ENCODE measurements around the gene ELOVL5.
"Not testable (repeated sequence)": the region's sequence is repeated elsewhere in the genome, so short reads cannot be mapped to it uniquely, and the experiment has no call there.

ELOVL5 gene

DNA sequence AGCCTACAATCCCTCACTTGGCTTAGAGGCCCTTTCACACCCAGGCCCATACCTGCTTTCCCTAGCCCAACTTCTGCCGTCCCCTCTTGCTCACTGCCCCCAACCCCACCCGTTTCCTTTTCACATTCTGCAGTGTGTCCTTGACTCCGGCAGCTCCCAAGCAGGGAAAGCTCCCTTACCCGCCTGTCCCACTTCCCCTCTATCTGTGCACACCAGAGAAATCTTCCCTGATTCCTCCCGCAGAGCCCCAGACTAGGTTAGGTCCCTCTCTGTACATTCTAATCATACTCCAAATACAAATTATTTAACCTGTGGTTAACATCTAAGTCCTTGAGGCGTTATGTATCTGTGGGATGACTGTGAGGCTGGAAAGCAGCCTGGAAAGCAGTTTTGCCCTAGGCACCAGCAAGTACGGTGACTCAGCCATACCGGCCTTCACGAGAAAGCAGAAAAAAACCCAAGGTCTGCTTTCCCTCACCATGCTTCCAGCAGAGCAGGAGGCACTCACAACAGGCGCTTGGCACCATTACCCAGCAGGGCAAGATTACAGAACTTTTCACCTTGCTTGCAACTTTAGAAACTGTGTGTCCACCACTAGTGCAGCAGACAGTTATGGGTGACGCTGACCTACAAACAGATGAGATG, 22.3 kb downstream of the ELOVL5 start:
- no peak for DNase-seq

DNA sequence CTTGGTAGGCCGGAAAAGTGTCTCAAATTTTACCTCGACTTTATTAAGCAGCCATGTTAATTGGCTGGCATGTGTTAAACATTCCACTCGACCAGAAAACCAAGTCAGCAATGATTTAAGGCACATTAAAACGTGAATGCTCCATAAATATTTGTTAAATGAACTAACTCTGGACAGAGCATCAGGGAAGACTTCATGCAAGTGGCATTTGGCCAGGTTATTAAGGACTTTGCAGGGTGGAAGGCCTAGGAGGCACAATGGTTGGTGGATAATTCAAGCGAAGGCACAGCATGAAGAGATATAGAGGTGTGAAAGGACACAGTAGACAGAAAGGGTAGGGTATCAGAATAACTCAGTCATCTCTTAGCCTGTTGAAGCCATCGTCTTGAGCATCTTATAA, 23.0 kb downstream of the ELOVL5 start:
- DNase-seq, result no peak

- no peak for DNase-seq
These were observed 26.3 kb downstream of the ELOVL5 start for GRCh38 chr6:53322188-53323029.

DNA sequence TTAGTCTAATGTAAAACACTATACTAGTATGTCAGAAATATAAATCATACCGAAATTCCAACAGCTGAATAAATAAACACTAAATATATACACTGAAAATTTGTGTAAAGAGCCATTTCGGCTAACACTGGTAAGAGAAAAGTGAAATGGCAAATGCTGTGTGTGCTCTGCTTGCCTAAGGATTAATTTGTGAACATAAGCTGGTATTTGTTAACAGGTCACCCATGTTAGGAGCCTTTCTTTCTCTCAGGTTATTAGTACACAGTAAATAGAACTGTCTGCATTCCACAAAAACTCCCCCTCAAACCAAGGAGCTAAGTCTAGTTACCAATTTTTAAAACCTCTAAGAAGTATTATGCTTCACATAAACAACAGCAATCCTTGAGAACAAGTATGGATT, 27.0 kb downstream of the ELOVL5 start:
- no peak for DNase-seq

- DNase-seq, result no peak
These were observed 27.8 kb downstream of the ELOVL5 start for GRCh38 chr6:53320964-53321363.

GRCh38 chr6:53318429-53318828, 30.3 kb downstream of the ELOVL5 start:
- no peak for DNase-seq

DNA sequence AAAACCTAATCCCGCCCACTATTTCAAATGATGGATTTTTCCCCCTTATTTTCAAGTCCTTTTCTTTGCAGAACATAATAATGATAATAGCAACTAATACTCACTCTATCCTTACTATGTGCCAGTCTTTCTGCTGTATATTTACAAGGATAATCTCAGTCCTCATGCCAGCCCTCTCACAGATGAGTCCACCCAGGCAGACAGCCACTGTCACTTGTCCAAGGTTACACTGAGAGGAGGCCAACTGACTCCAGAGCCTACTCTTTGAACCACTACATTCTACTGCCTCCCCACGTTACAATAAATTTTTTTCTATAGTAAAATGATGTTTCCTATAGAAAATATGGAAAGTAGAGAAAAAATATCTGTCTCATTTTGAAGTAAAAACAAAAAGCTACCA, 30.9 kb downstream of the ELOVL5 start:
- DNase-seq, result no peak

- not testable (repeated sequence) for DNase-seq
These were observed 31.5 kb downstream of the ELOVL5 start for GRCh38 chr6:53317299-53317698.

DNA sequence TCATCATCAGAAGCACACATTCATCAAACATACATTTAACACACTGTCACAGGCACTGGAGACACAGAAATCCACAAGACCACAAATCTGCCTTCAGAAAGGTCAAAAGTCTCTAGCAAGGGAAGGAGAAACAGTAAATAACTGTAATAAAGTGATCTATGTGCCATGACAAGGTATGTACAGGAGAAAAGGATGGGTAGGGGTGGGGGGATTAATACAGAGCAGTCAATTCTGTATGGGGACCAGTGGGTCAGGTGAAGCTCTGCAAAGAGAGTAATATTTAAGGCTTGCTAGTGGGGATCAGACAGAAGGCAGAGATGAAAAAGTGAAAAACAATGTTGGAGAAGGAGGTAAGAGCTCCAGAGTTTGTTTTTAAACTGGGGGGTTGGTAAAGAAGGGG, 32.6 kb downstream of the ELOVL5 start:
- no peak for DNase-seq

DNA sequence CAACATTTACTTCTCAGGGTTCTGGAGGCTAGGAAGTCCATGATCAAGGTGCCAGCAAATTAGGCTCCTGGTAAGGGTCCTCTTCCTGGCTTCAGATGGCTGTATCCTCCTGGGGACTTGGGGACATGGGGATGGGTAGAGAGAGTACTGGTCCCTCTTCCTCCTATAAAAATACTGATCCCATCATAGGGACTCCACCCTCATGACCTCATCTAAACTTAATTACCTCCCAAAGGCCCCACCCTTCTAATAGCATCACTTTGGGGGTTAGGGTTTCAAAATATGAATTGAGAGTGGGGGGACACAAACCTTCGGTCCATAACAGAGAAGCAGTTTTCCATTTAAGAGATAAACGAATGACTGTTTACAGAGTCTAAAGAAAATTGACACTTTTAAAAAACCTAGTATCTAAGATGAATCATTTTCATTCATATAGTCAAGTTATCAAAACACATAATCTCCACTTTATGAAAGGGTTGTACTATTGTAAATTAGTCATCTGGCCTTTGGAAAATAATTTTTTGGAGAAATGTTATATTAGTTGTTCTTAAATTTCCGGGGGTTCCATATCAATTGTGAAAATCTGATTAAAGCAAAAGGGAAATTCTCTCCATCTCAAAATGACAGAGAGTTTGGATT, 33.5 kb downstream of the ELOVL5 start:
- DNase-seq, result no peak

GRCh38 chr6:53313784-53314400, 34.9 kb downstream of the ELOVL5 start:
- DNase-seq, result no peak

GRCh38 chr6:53312355-53312754, 36.4 kb downstream of the ELOVL5 start:
- DNase-seq, result no peak

GRCh38 chr6:53311586-53311935, 37.2 kb downstream of the ELOVL5 start:
- DNase-seq, result no peak

DNA sequence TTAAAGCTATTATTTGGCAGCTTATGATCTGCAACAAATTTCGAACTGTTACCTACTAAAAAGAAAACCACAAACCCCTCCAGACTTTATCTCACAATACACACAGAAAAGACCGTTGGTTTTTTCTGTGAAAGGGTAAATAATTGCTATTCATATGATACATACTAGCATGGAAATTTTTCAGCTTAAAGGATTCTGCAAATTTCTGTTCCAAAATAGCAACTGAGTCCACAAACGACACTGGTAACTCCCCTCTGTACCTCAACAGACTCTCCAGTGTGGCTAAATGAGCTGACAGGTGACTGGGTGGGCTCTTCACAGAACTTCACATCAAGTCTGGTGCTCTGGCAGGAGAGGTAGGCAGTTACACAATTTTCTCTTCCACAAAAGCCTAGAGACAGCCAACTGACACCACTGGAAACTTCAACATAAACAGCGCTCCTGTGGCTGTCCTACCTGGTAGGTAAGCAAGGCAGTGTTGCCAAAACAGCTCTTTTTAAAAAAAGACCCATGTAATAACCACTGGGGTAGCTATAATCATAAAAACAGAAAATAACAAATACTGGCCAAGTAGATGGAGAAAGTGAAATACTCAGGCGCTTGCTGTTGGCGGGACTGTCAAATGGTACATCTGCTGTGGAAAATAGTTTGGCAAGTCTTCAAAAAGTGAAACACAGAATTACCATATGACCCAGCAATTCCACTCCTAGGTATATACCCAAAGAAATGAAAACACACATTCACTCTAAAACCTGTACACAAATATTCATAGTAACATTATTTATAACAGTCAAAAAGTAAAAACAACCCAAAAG, 37.8 kb downstream of the ELOVL5 start:
- DNase-seq, result no peak

GRCh38 chr6:53309901-53310300, 38.8 kb downstream of the ELOVL5 start:
- no peak for DNase-seq

DNA sequence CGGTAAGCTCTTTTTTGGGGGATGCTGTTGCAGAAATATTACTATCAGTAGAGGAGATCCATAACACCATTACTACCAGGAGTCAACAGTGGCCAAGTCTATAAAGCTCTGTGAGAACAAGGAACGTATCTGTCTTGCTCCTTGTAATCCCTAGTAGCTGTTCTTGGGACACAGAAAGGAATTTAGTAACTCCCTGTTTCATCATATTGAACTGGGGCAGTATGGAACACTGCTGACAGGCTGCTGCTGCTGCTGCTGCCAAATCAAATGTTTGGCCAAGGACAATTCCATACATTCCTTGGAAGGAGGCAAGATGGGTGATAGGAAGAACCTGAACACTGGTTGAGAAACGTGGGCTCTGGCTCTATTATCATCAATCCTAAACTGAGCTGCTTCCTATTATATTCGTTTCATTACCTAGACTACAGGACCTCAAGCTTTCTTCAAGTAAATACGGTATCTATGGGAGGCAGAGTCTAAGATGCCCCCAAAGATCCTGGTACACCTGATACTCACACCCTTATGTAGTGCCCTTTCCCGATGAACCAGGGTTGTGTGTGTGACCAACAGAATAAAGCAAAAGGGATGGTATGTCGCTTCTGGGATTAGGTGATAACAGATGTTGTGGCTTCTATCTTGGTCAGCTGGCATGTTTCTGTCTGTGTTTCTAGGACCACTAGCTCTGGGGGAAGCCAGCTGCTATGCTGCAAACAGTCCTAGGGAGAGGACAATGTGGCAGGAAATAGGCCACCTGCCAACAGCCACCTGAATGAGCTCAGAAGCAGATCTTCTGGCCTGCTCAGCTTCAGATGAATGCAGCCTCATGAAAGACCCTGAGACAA, 39.5 kb downstream of the ELOVL5 start:
- no peak for DNase-seq

- DNase-seq, result peak; percentile 54
These were observed 41.9 kb downstream of the ELOVL5 start for GRCh38 chr6:53306819-53307347.

GRCh38 chr6:53306217-53306616, 42.5 kb downstream of the ELOVL5 start:
- DNase-seq, result not testable (repeated sequence)

- DNase-seq, result not testable (repeated sequence)
These were observed 43.2 kb downstream of the ELOVL5 start for GRCh38 chr6:53305506-53306005.

DNA sequence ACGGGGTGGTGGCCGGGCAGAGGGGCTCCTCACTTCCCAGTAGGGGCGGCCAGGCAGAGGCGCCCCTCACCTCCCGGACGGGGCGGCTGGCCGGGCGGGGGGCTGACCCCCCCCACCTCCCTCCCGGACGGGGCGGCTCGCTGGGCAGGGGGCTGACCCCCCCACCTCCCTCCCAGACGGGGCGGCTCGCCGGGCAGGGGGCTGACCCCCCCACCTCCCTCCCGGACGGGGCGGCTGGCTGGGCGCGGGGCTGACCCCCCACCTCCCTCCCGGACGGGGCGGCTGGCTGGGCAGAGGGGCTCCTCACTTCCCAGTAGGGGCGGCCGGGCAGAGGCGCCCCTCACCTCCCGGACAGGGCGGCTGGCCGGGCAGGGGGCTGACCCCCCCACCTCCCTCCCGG, 43.8 kb downstream of the ELOVL5 start:
- not testable (repeated sequence) for DNase-seq

GRCh38 chr6:53302678-53303360, 45.9 kb downstream of the ELOVL5 start:
- no peak for DNase-seq
